ENCODE data around the gene ARPC1A. TPM values are rescaled to one million over a fixed set of nuclear protein-coding genes. Genes with fewer than 3 reads are reported as not detected.

ARPC1A gene
- polyA plus RNA-seq, 1 donor from 2014 or later: 154 TPM

DNA sequence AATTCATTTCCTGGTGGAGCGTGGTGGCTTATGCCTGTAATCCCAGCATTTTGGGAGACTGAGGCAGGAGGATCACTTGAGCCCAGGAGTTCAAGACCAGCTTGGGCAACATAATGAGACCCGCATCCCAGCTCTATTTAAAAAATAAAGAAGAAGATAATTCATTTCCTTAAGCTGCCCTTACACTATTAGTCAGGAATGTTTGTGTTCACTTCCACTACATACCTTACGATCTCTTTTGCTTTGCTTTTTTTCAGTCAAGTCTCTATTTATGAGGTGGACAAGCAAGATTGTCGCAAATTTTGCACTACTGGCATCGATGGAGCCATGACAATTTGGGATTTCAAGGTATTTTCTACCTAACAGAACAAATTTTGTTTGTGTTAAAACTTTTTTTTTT, 37.6 kb downstream of the ARPC1A start:
- H4K20me1 ChIP-seq (ENCODE audit: insufficient read depth): no peaks in the 10 kb centered on the region
- H3F3A ChIP-seq (ENCODE audit: insufficient read depth, low read length, poor library complexity, severe bottlenecking): no peaks in the 10 kb centered on the region
- no peak overlapping the region for H3K4me2 ChIP-seq (ENCODE audit: low read length)
- no peaks in the 10 kb centered on the region for H3K79me2 ChIP-seq (replicated peaks; ENCODE audit: insufficient read depth, low read length)
- no peaks in the 10 kb centered on the region for H3K9me3 ChIP-seq (ENCODE audit: low read length)
- H3K9ac ChIP-seq (ENCODE audit: low read length): no peak overlapping the region
- no peak overlapping the region for H3K27ac ChIP-seq (ENCODE audit: low read length)
- peaks cover 3% of the 10 kb centered on the region for H3K36me3 ChIP-seq (ENCODE audit: insufficient read depth, low read length)
- no peak overlapping the region for H3K4me3 ChIP-seq (ENCODE audit: low read length)
- H3K27me3 ChIP-seq (ENCODE audit: insufficient read depth, low read depth, low read length): no peaks in the 10 kb centered on the region
- no peak overlapping the region for H2AFZ ChIP-seq (ENCODE audit: low read depth, low read length)
- TF ChIP-seq EZH2 (IDR thresholded peaks at IDR 0.05; ENCODE audit: borderline replicate concordance, insufficient read depth, low read length, poor library complexity, severe bottlenecking): no peak
- TF ChIP-seq REST (IDR thresholded peaks at IDR 0.05; ENCODE audit: borderline replicate concordance): no peak
- TF ChIP-seq, protein P1, sequence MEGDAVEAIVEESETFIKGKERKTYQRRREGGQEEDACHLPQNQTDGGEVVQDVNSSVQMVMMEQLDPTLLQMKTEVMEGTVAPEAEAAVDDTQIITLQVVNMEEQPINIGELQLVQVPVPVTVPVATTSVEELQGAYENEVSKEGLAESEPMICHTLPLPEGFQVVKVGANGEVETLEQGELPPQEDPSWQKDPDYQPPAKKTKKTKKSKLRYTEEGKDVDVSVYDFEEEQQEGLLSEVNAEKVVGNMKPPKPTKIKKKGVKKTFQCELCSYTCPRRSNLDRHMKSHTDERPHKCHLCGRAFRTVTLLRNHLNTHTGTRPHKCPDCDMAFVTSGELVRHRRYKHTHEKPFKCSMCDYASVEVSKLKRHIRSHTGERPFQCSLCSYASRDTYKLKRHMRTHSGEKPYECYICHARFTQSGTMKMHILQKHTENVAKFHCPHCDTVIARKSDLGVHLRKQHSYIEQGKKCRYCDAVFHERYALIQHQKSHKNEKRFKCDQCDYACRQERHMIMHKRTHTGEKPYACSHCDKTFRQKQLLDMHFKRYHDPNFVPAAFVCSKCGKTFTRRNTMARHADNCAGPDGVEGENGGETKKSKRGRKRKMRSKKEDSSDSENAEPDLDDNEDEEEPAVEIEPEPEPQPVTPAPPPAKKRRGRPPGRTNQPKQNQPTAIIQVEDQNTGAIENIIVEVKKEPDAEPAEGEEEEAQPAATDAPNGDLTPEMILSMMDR (IDR thresholded peaks at IDR 0.05; ENCODE audit: poor library complexity, severe bottlenecking): no peak
- TF ChIP-seq MXI1 (conservative IDR thresholded peaks at IDR 0.05; ENCODE audit: poor library complexity, severe bottlenecking): no peak
- no peak for TF ChIP-seq SMC3 (conservative IDR thresholded peaks at IDR 0.05; ENCODE audit: poor library complexity)
- no peak for TF ChIP-seq EP300 (conservative IDR thresholded peaks at IDR 0.05; ENCODE audit: poor library complexity, severe bottlenecking)
- no peak for TF ChIP-seq POLR2AphosphoS5 (IDR thresholded peaks at IDR 0.05)
- TF ChIP-seq TAF1 (IDR thresholded peaks at IDR 0.05; ENCODE audit: low read depth): no peak
- no peak for TF ChIP-seq RAD21 (conservative IDR thresholded peaks at IDR 0.05)
- H3K9me2 ChIP-seq (ENCODE audit: insufficient read depth, low read length): no peaks in the 10 kb centered on the region

DNA sequence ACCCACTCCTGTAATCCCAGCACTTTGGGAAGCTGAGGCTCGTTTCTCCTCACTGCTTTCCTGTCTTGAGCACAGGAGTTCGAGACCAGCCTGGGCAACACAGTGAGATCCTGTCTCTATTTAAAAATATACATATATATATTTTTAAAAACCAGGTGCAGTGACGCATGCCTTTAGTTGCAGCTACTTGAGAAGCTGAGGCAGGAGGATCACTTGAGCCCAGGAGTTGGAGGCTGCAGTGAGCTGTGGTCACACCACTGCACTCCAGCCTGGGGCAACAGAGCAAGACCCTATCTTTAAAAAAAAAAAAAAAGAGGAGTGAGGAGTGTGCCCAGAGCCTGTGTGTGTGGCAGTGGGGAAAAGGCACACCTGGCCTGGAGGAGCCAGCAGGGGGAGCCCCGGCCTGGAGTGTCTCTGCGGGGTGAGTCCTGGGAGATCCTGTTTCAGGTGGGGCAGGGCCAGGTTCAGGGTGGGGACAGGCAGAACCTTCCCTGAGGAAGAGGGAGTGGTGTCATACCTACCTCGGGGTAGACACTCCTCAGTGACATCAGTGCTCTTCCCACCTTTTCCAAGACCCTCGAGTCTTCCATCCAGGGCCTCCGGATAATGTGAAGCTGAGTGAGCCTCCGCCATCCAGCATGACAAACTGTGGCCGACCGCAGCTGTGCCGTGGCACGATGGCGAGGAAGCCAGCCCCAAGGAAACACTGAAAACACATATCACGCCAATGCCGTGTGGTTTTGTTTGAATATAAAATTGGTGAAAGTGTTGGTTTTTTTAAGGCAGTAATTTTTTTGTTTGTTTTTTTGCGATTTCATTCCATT, 39.8 kb downstream of the ARPC1A start:
- no peaks in the 10 kb centered on the region for H3K9me3 ChIP-seq (ENCODE audit: low read length)
- no peaks in the 10 kb centered on the region for H4K20me1 ChIP-seq (ENCODE audit: insufficient read depth)
- H3F3A ChIP-seq (ENCODE audit: insufficient read depth, low read length, poor library complexity, severe bottlenecking): no peaks in the 10 kb centered on the region
- no peaks in the 10 kb centered on the region for H3K27me3 ChIP-seq (ENCODE audit: insufficient read depth, low read depth, low read length)
- no peak overlapping the region for H3K27ac ChIP-seq (ENCODE audit: low read length)
- H3K36me3 ChIP-seq (ENCODE audit: insufficient read depth, low read length): peaks cover 3% of the 10 kb centered on the region
- H3K9me2 ChIP-seq (ENCODE audit: insufficient read depth, low read length): no peaks in the 10 kb centered on the region
- H2AFZ ChIP-seq (ENCODE audit: low read depth, low read length): no peak overlapping the region
- H3K4me3 ChIP-seq (ENCODE audit: low read length): no peak overlapping the region
- no peak overlapping the region for H3K4me2 ChIP-seq (ENCODE audit: low read length)
- H3K79me2 ChIP-seq (replicated peaks; ENCODE audit: insufficient read depth, low read length): no peaks in the 10 kb centered on the region
- no peak for TF ChIP-seq REST (IDR thresholded peaks at IDR 0.05; ENCODE audit: borderline replicate concordance)
- no peak for TF ChIP-seq TAF1 (IDR thresholded peaks at IDR 0.05; ENCODE audit: low read depth)
- no peak for TF ChIP-seq MXI1 (conservative IDR thresholded peaks at IDR 0.05; ENCODE audit: poor library complexity, severe bottlenecking)
- no peak for TF ChIP-seq POLR2AphosphoS5 (IDR thresholded peaks at IDR 0.05)
- no peak for TF ChIP-seq EZH2 (IDR thresholded peaks at IDR 0.05; ENCODE audit: borderline replicate concordance, insufficient read depth, low read length, poor library complexity, severe bottlenecking)
- no peak for TF ChIP-seq SMC3 (conservative IDR thresholded peaks at IDR 0.05; ENCODE audit: poor library complexity)
- TF ChIP-seq RAD21 (conservative IDR thresholded peaks at IDR 0.05): no peak
- TF ChIP-seq, protein P1 (IDR thresholded peaks at IDR 0.05; ENCODE audit: poor library complexity, severe bottlenecking): no peak
- no peak for TF ChIP-seq EP300 (conservative IDR thresholded peaks at IDR 0.05; ENCODE audit: poor library complexity, severe bottlenecking)
- H3K9ac ChIP-seq (ENCODE audit: low read length): no peak overlapping the region

All from neural cell (in vitro differentiated cells).